Omental fat pad (tissue), 4 donors: ENCODE results near the gene MYL4. TPM values are rescaled to one million over a fixed set of nuclear protein-coding genes. Genes with fewer than 3 reads are reported as not detected.

ENCODE experiments used
- ATAC-seq: fragments of 150-250 bp; one replicate; pipeline ENCODE4 v1.9.1; 2016; ENCODE audit warnings: mild to moderate bottlenecking, moderate library complexity; ENCODE audit not compliant: low FRiP score
- DNase-seq: peaks from one replicate; pipeline ENCODE4 v3.0.0-alpha.2; 2019; ENCODE audit warnings: low spot score
- CTCF ChIP-seq, 3 donors: fragments of 450-650 bp; IDR thresholded peaks; one replicate each; pipeline ENCODE4 v1.5.1; 2016 to 2017; ENCODE audit warnings: antibody characterized with exemption in 3 of 3, mild to moderate bottlenecking in 3 of 3, moderate library complexity in 2 of 3
- total RNA-seq, 4 donors: library from RNA; depleted of rRNA; stranded (reverse); fragments of >200 nt; gene quantifications; one replicate each; pipeline ENCODE4 v1.1.0, GENCODE V29; 2016

The MYL4 gene
- total RNA-seq, 4 donors from 2014 or later, result 0.46 to 2.5 TPM; not detected in 2

- DNase-seq, result no peak
Measured at GRCh38 chr17:47188271-47188875, 20.8 kb upstream of the MYL4 start.

GRCh38 chr17:47188876-47189731, 20.0 kb upstream of the MYL4 start, which contains the start of gene CDC27:
CDC27 (minus strand) TSS chr17:47189295; CDS start chr17:47189172, 123 bp downstream.
- peak; percentile 100 for DNase-seq
- TF ChIP-seq CTCF (IDR thresholded peaks at IDR 0.05), result no peak
- ATAC-seq, result peak; percentile 98

More at GRCh38 chr17:47188271-47188875, 20.8 kb upstream of the MYL4 start:
- no peak for TF ChIP-seq CTCF (IDR thresholded peaks at IDR 0.05)
- ATAC-seq, result no peak

- no peak for DNase-seq
- no peak for TF ChIP-seq CTCF (IDR thresholded peaks at IDR 0.05)
- ATAC-seq, result no peak
Measured at GRCh38 chr17:47189732-47190237, 19.4 kb upstream of the MYL4 start.

GRCh38 chr17:47190243-47190642, 18.9 kb upstream of the MYL4 start:
- no peak for TF ChIP-seq CTCF (IDR thresholded peaks at IDR 0.05)
- DNase-seq (no peak), ATAC-seq (no peak)

- ATAC-seq (no peak), DNase-seq (no peak)
- no peak for TF ChIP-seq CTCF (IDR thresholded peaks at IDR 0.05)
Measured at GRCh38 chr17:47190770-47191169, 18.4 kb upstream of the MYL4 start.

GRCh38 chr17:47192554-47192953, 16.6 kb upstream of the MYL4 start:
- DNase-seq (no peak), ATAC-seq (no peak)
- no peak for TF ChIP-seq CTCF (IDR thresholded peaks at IDR 0.05)
